GM20431 (cell line): ENCODE measurements around the gene TCEAL6.
"Not testable (repeated sequence)": the region's sequence is repeated elsewhere in the genome, so short reads cannot be mapped to it uniquely, and the experiment has no call there.

Experiments
- in situ Hi-C: fragments of 300-500 bp; cut with MseI, MboI; formaldehyde crosslinking; loops from one replicate; pipeline ENCODE4 v1.15.0; 2020; ENCODE audit warnings: low sequenced_read_pairs; ENCODE audit not compliant: unreplicated experiment

The TCEAL6 gene

GRCh38 chrX:102142274-102142673, at the start of gene TCEAL6:
TCEAL6 (minus strand) TSS chrX:102142481.
- in situ Hi-C loops, result not testable (repeated sequence)

DNA sequence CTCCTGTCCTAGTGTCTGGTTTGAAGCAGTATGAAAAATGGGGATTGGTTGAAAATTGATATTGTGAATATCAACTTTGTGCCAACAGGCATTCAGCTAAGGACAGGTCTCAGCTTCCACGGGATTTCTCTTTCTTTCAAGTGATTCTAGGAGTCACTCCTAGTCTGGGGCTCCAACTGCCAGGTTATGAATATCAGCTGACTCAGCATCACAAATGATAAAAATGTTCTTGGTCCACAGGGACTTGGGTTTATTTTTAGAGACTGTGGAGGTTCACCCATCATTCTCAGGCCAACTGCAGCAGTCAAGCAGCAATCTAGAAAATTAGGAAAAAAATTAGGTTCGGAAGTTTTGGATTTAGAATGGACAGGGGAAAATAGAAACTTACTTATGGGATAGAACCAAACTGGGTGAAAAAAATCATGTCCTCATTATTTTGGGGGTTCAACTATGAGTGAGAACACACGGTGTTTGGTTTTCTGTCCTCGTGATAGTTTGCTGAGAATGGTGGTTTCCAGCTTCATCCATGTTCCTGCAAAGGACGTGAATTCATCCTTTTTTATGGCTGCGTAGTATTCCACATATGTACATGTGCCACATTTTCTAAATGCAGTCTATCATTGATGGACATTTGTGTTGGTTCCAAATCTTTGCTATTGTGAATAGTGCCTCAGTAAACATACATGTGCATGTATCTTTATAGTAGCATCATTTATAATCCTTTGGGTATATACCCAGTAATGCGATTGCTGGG, 43.9 kb upstream of the TCEAL6 start:
- in situ Hi-C loops, result no loop called here

- in situ Hi-C loops, result no loop called here
Measured at GRCh38 chrX:102155806-102156179, 13.5 kb upstream of the TCEAL6 start, which contains the start of gene BEX5. BEX5 (minus strand) TSS chrX:102155977; CDS start chrX:102154265, 1,712 bp downstream.

DNA sequence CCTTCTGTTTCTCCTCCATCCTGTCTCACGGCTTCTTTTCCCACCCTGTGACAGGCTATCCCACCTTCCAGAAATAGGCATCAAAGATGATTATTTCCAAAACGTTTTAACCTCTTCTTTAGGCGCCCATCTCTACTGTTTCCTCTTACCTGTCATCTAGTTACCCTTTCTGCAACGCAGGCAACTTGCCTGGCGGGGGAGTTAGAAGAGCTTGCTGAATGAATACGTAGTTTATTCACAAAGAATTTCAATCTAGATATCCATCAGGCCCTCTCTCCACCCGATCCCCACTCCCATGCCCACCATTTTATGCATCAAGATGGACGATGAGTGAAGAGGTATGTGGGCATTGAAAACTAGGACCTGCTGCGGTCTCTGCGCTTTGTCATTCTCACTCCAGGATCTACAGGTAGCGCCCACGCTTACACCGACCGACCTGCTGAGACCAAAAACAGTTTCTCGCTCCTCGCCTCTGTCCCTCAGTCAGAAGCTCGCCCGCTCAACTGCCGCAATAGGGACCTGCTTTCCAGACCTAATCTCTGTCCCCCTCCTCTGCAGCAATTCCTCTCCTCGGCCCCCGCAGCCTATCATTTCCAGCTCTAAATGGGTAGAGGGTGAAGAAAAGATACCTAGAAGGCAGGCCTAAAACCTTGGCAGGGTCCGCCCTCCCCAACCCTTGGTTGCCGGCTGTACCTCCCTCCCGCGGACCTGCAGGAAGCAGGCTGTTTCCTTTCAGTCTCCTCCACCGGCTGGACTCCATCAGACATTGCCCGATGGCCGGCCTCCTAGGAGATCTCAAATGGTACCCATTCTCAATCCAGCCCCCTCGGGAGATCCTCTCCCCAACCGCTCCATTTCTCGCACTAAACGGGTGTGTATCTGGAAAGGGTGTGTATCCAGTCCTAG, 12.9 kb upstream of the TCEAL6 start:
- in situ Hi-C loops, result no loop called here

- in situ Hi-C loops, result no loop called here
Measured at GRCh38 chrX:102154218-102154860, 12.1 kb upstream of the TCEAL6 start.

- in situ Hi-C loops, result not testable (repeated sequence)
Measured at GRCh38 chrX:102141631-102142030, 650 bp downstream of the TCEAL6 start.

DNA sequence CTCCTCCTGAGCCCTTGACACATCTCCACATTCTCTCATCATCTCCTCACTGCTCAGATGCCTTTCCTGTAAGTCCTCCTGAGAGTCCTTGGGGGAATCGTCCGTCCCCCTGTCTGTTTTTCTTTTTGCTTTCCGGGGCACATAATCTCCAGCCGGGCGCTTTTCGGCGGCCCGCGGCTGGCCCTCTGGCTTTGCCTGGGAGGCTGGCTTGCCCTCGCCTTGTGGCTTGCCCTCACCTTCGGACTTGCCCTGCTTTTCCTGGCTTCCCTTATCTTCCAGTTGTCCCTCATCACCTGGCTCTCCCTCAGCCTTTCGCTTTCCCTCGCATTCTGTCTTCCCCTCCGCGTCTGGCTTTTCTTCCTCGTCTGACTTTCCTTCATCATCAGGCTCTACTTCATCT, 1.4 kb downstream of the TCEAL6 start:
- in situ Hi-C loops, result not testable (repeated sequence)

DNA sequence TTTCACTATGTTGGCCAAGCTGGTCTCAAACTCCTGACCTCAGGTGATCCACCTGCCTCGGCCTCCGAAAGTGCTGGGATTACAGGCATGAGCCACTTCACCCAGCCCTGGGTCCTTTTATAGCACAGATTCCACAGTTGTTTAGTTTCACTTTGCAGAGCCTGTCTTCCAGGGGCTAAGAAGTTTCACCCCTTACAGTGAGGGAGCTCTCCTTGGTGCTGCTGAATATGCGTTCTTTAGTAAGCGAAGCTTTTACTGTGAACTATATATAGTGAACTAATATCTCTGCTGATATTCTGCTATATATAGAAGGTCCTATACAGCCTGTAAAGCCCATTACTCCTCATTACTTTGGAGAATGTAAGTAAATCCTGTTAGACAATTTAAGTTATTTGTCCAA, 4.2 kb downstream of the TCEAL6 start:
- in situ Hi-C loops, result no loop called here

GRCh38 chrX:102129473-102129872, 12.8 kb downstream of the TCEAL6 start:
- in situ Hi-C loops, result no loop called here

- in situ Hi-C loops, result no loop called here
Measured at GRCh38 chrX:102126863-102127262, 15.4 kb downstream of the TCEAL6 start.

GRCh38 chrX:102126080-102126818, 16.0 kb downstream of the TCEAL6 start:
- in situ Hi-C loops, result not testable (repeated sequence)

DNA sequence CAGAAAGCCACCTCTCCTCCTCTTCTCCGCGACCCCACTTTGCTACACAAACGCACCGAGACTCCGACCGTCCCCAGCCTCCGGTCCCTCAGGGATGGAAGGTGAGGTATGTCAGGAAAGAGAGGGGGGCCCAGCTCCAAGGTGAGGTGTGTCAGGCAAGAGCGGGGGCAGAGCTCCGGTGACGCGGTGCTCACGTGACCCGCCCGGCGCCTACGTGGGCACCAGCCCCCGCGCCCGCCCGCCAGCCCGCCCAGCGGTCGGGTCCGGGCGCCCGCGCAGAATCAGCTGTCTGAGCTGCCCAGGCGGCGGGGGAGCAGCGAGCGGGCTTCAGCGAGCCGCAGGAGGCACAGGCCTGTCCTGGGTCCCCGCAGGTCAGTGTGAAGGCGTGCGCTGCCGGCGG, 16.8 kb downstream of the TCEAL6 start, which contains the start of gene TCEAL2:
TSS of gene TCEAL2 (plus strand) at position 244 of the 400 bp plus-strand sequence. CDS start 1,152 bp downstream, outside the sequence.
- in situ Hi-C loops, result not testable (repeated sequence)

- in situ Hi-C loops, result not testable (repeated sequence)
Measured at GRCh38 chrX:102125014-102125413, 17.3 kb downstream of the TCEAL6 start.

GRCh38 chrX:102115748-102116147, 26.5 kb downstream of the TCEAL6 start:
- in situ Hi-C loops, result no loop called here

DNA sequence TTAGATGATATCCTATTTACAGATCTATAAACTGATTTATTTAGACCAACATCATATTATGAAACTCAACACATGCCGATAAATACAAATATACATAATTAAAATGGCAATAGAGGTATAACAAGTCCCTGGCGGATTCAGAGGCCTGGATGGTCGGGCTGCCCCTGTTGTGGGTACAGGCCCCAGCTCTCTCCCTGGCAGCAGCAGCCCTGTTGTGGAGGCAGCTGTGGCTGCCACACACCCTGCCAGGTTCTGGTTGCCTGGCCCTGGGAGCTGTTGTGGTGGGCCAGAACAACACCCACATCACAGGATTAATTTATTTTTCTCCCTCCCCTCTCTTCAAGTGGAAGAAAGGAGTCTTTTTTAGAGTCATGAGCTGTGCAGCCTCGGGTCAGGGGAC, 28.9 kb downstream of the TCEAL6 start:
- in situ Hi-C loops, result no loop called here
